IMR-90 (cell line): ENCODE data around the gene RAB41. TPM values are rescaled to one million over a fixed set of nuclear protein-coding genes. Genes with fewer than 3 reads are reported as not detected.
"Not testable (repeated sequence)": the region's sequence is repeated elsewhere in the genome, so short reads cannot be mapped to it uniquely, and the experiment has no call there.

Experiments used
- ATAC-seq: fragments of 200-7000 bp; cut with Tn5 transposase; 2 replicates; pipeline ENCODE4 v1.9.1; 2020; ENCODE audit warnings: low read depth, mild to moderate bottlenecking, moderate library complexity
- BruUV-seq: library from RNA; stranded (reverse); fragments of 400-500 nt; replicated peaks from 2 replicates; lab custom pipeline; 2021; lab: Mats Ljungman, UMichigan
- CTCF ChIA-PET: fragments of 300-600 bp; formaldehyde crosslinking; extraction: SDS; loops from one replicate; lab custom pipeline; 2021; ENCODE audit warnings: antibody characterized with exemption; lab: Yijun Ruan, JAX
- POLR2A ChIA-PET: fragments of 300-600 bp; sonication (Branson Sonifier 250); formaldehyde crosslinking; loops from one replicate; lab custom pipeline; 2022; ENCODE audit warnings: antibody characterized with exemption; ENCODE audit not compliant: unreplicated experiment; lab: Charles Lee
- DNase-seq: peaks from one replicate; pipeline ENCODE4 v3.0.0; 2013
- H2AFZ ChIP-seq: replicated peaks from 2 replicates; pipeline ENCODE3; 2013; ENCODE audit warnings: low read length, mild to moderate bottlenecking; ENCODE audit not compliant: poor library complexity
- H2AK5ac ChIP-seq: 2 replicates; pipeline ENCODE4 v1.6.1; 2013; ENCODE audit warnings: low read depth, low read length, inconsistent platforms
- H2AK9ac ChIP-seq: replicated peaks from 2 replicates; pipeline ENCODE3; 2013; ENCODE audit warnings: mild to moderate bottlenecking, low read depth, low read length, moderate library complexity; ENCODE audit not compliant: poor library complexity
- H2BK120ac ChIP-seq: 2 replicates; pipeline ENCODE4 v1.6.1; 2013; ENCODE audit warnings: low read depth, low read length, inconsistent platforms
- H2BK15ac ChIP-seq: 3 replicates; pipeline ENCODE4 v1.6.1; 2013; ENCODE audit warnings: low read depth, low read length, inconsistent platforms
- H2BK20ac ChIP-seq: 2 replicates; pipeline ENCODE4 v1.6.1; 2013; ENCODE audit warnings: low read depth, mild to moderate bottlenecking, inconsistent platforms, low read length, moderate library complexity
- H2BK5ac ChIP-seq: 2 replicates; pipeline ENCODE4 v1.6.1; 2013; ENCODE audit warnings: mild to moderate bottlenecking, low read depth, low read length, inconsistent platforms; ENCODE audit not compliant: poor library complexity, severe bottlenecking
- H3K14ac ChIP-seq: replicated peaks from 2 replicates; pipeline ENCODE4 v1.6.1; 2013; ENCODE audit warnings: low read depth, low read length, inconsistent platforms
- H3K18ac ChIP-seq: 2 replicates; pipeline ENCODE4 v1.6.1; 2013; ENCODE audit warnings: low read depth, low read length, control low read depth
- H3K23ac ChIP-seq: 2 replicates; pipeline ENCODE4 v1.6.1; 2013; ENCODE audit warnings: low read depth, low read length, inconsistent platforms
- H3K27ac ChIP-seq: 2 replicates; pipeline ENCODE4 v1.5.1; 2013; ENCODE audit warnings: mild to moderate bottlenecking, control low read depth, low read length; ENCODE audit not compliant: insufficient read depth
- H3K27me3 ChIP-seq: 2 replicates; pipeline ENCODE4 v1.6.1; 2013; ENCODE audit warnings: low read length; ENCODE audit not compliant: control insufficient read depth, insufficient read depth
- H3K36me3 ChIP-seq: 2 replicates; pipeline ENCODE4 v1.6.1; 2013; ENCODE audit warnings: low read length, mixed read lengths; ENCODE audit not compliant: control insufficient read depth, insufficient read depth
- H3K4ac ChIP-seq: 2 replicates; pipeline ENCODE4 v1.6.1; 2013; ENCODE audit warnings: low read depth, low read length, inconsistent platforms
- H3K4me1 ChIP-seq: 2 replicates; pipeline ENCODE4 v1.6.1; 2013; ENCODE audit warnings: low read length, mixed read lengths; ENCODE audit not compliant: control insufficient read depth, insufficient read depth
- H3K4me2 ChIP-seq: 2 replicates; pipeline ENCODE4 v1.6.1; 2013; ENCODE audit warnings: low read depth, mild to moderate bottlenecking, control low read depth, low read length, moderate library complexity
- H3K4me3 ChIP-seq: 2 replicates; pipeline ENCODE4 v1.5.1; 2013; ENCODE audit warnings: low read depth, mild to moderate bottlenecking, control low read depth, low read length, moderate library complexity; ENCODE audit not compliant: insufficient read depth
- H3K56ac ChIP-seq: 2 replicates; pipeline ENCODE4 v1.6.1; 2013; ENCODE audit warnings: low read length, inconsistent platforms; ENCODE audit not compliant: insufficient read depth; ENCODE audit errors: extremely low read depth
- H3K79me1 ChIP-seq, 2 experiments: 2 replicates each; pipeline ENCODE4 v1.6.1; 2013; ENCODE audit warnings: low read length in 2 of 2, inconsistent platforms in 1 of 2, low read depth in 1 of 2
- H3K9ac ChIP-seq: 2 replicates; pipeline ENCODE4 v1.6.1; 2013; ENCODE audit warnings: low read depth, low read length, control low read depth
- H3K9me1 ChIP-seq: 2 replicates; pipeline ENCODE4 v1.6.1; 2013; ENCODE audit warnings: low read length, inconsistent platforms; ENCODE audit not compliant: insufficient read depth
- H3K9me3 ChIP-seq: 2 replicates; pipeline ENCODE4 v1.6.1; 2013; ENCODE audit warnings: low read length; ENCODE audit not compliant: control insufficient read depth, insufficient read depth
- H4K20me1 ChIP-seq: 2 replicates; pipeline ENCODE4 v1.6.1; 2013; ENCODE audit warnings: low read length, inconsistent platforms; ENCODE audit not compliant: insufficient read depth
- H4K5ac ChIP-seq: 2 replicates; pipeline ENCODE4 v1.6.1; 2013; ENCODE audit warnings: mild to moderate bottlenecking, low read depth, low read length, control low read depth
- H4K8ac ChIP-seq, 2 experiments: 2 replicates each; pipeline ENCODE4 v1.6.1; 2013; ENCODE audit warnings: low read depth in 2 of 2, low read length in 2 of 2, control low read depth in 1 of 2, inconsistent platforms in 1 of 2
- H4K91ac ChIP-seq: 2 replicates; pipeline ENCODE4 v1.6.1; 2013; ENCODE audit warnings: low read depth, low read length, inconsistent platforms; ENCODE audit not compliant: insufficient read depth
- WGBS, 2 experiments: methylation state at CpG; one replicate each; pipeline versions ENCODE4 v1.1.5 to v1.1.7; 2013; ENCODE audit warnings: missing lambda C conversion rate in 2 of 2; ENCODE audit not compliant: insufficient read length in 1 of 2; ENCODE audit errors: extremely low coverage in 2 of 2; 5-methylcytosine and 5-hydroxymethylcytosine counted together
- dilution Hi-C: fragments of 300-500 bp; cut with HindIII; formaldehyde crosslinking; loops from one replicate; pipeline ENCODE4 v1.14.3; 2018; ENCODE audit warnings: low sequenced_read_pairs; ENCODE audit not compliant: unreplicated experiment
- in situ Hi-C: fragments of 300-500 bp; cut with MboI; formaldehyde crosslinking; loops from 3 replicates; pipeline ENCODE4 v1.14.3; 2019; ENCODE audit warnings: low sequenced_read_pairs, inconsistent platforms, mixed read lengths
- intact Hi-C: fragments of 100-400 bp; cut with micrococcal nuclease; formaldehyde crosslinking; loops from 2 replicates; pipeline ENCODE4 v1.10.0; 2022
- polyA plus RNA-seq, 3 experiments: library from polyadenylated mRNA; depleted of rRNA; stranded (reverse); fragments of >200 nt; gene quantifications; 2 replicates each; pipeline ENCODE4 v1.2.3, GENCODE V29; 2012; ENCODE audit warnings: low replicate concordance in 1 of 3
- total RNA-seq: library from RNA; depleted of rRNA; stranded (reverse); fragments of >200 nt; gene quantifications from 2 replicates; pipeline ENCODE4 v1.2.3, GENCODE V29; 2012

Gene RAB41
- total and polyA plus RNA-seq, 2 of the 4 experiments (the other 2 are of a cell fraction), result not detected

DNA sequence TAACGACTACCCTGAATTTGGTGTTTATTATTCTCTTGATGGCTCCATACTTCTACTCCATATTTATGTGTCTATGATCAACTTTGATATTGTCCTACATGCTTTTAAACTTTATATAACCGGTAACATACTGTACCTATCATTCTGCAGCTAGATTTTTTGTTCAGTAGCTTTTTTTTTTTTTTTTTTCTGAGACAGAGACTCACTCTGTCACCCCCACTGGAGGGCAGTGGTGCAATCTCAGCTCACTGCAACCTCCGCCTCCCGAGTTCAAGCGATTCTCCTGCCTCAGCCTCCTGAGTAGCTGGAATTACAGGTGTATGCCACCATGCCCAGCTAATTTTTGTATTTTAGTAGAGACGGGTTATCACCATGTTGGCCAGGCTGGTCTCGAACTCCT lies 7.9 kb upstream of the RAB41 start:
- H3K4ac ChIP-seq, H4K20me1 ChIP-seq, H3K23ac ChIP-seq, H2BK120ac ChIP-seq, H3K18ac ChIP-seq, ATAC-seq, H3K56ac ChIP-seq, H3K14ac ChIP-seq, H3K36me3 ChIP-seq, in situ Hi-C loops, H4K8ac ChIP-seq, H3K9ac ChIP-seq, H2AFZ ChIP-seq, H2BK15ac ChIP-seq, H2BK20ac ChIP-seq, intact Hi-C loops, DNase-seq, H3K4me1 ChIP-seq, H3K79me1 ChIP-seq, H3K9me3 ChIP-seq, H3K27me3 ChIP-seq, H4K91ac ChIP-seq, dilution Hi-C loops, H2AK5ac ChIP-seq, H3K4me3 ChIP-seq, H2BK5ac ChIP-seq, H3K9me1 ChIP-seq, H2AK9ac ChIP-seq, H3K4me2 ChIP-seq, H3K27ac ChIP-seq, BruUV-seq, H4K5ac ChIP-seq: not testable (repeated sequence)
- 60% methylated on average over 1 of the region's 7 CpGs; no CpG with 5 or more reads in 1 of the 2 experiments for WGBS, 2 experiments
- ChIA-PET POLR2A (interaction anchor here (0.6 kb wide), 1 partner anchor 1291 kb away, joined by 3 read pairs; no protein-coding TSS in a partner anchor), CTCF (interaction anchor here (1.1 kb wide), 1 partner anchor 103 kb away, joined by 3 read pairs; no protein-coding TSS in a partner anchor)
